Colonic mucosa (tissue), 4 donors: Measurements from ENCODE around the gene PANK4. TPM values are rescaled to one million over a fixed set of nuclear protein-coding genes. Genes with fewer than 3 reads are reported as not detected.
"Not testable (repeated sequence)": the region's sequence is repeated elsewhere in the genome, so short reads cannot be mapped to it uniquely, and the experiment has no call there.

Experiments
- DNase-seq: peaks from one replicate; pipeline ENCODE4 v3.0.0-alpha.2; 2020
- H3K27ac ChIP-seq: fragments of 200-600 bp; one replicate; pipeline ENCODE4 v1.8.0; 2021
- H3K27me3 ChIP-seq: fragments of 200-600 bp; one replicate; pipeline ENCODE4 v1.8.0; 2021
- H3K36me3 ChIP-seq: fragments of 200-600 bp; one replicate; pipeline ENCODE4 v1.8.0; 2021
- H3K4me1 ChIP-seq: fragments of 200-600 bp; one replicate; pipeline ENCODE4 v1.8.0; 2021; ENCODE audit warnings: mild to moderate bottlenecking
- H3K4me3 ChIP-seq: fragments of 200-600 bp; one replicate; pipeline ENCODE4 v1.8.0; 2021
- H3K9ac ChIP-seq, 2 donors: one replicate each; pipeline ENCODE4 v1.7.0; 2013; ENCODE audit warnings: control low read depth in 2 of 2, low read depth in 2 of 2, low read length in 2 of 2
- H3K9me3 ChIP-seq: fragments of 200-600 bp; one replicate; pipeline ENCODE4 v1.8.0; 2021
- CTCF ChIP-seq: fragments of 200-600 bp; IDR thresholded peaks from one replicate; pipeline ENCODE4 v1.8.0; 2022; ENCODE audit warnings: antibody characterized with exemption, mild to moderate bottlenecking
- intact Hi-C: fragments of 100-400 bp; cut with DNase I; formaldehyde crosslinking; loops from one replicate; pipeline ENCODE4 v1.14.1; 2022
- total RNA-seq, 2 donors: library from RNA; stranded (reverse); fragmentation: NEBNext Ultra II Directional in 1 of 2; extraction: Animal tissue kit (Norgen Biotek cat#: 25700) in 1 of 2; gene quantifications; one replicate each; pipeline ENCODE4 v1.2.1, GENCODE V29; 2021
- donor health status: healthy.
- donor health status: DM: no; HTN: no; CAD: no.
- donor health status: DM: no; HTN: no; CAD: no.

PANK4 gene
- total RNA-seq, 2 donors from 2014 or later = 27.0 to 42.0 TPM

- no peaks in the 10 kb centered on the region for H3K36me3 ChIP-seq
- H3K9me3 ChIP-seq = no peaks in the 10 kb centered on the region
- no peak for TF ChIP-seq CTCF
- H3K9ac ChIP-seq = no peak overlapping the region
- H3K4me3 ChIP-seq = no peak overlapping the region
- H3K27ac ChIP-seq = no peak overlapping the region
- DNase-seq = no peak
- no peaks in the 10 kb centered on the region for H3K27me3 ChIP-seq
- intact Hi-C loops = no loop called here
- H3K4me1 ChIP-seq = peaks cover 3% of the 10 kb centered on the region
These were observed 42.7 kb upstream of the PANK4 start for GRCh38 chr1:2569060-2569459.

GRCh38 chr1:2568187-2568816 is 41.9 kb upstream of the PANK4 start:
- H3K9ac ChIP-seq, H3K27ac ChIP-seq, H3K4me3 ChIP-seq, H3K27me3 ChIP-seq, H3K4me1 ChIP-seq, H3K9me3 ChIP-seq, H3K36me3 ChIP-seq, intact Hi-C loops, DNase-seq: not testable (repeated sequence)

- no peak for DNase-seq
These were observed 40.8 kb upstream of the PANK4 start for GRCh38 chr1:2567083-2567679.

DNA sequence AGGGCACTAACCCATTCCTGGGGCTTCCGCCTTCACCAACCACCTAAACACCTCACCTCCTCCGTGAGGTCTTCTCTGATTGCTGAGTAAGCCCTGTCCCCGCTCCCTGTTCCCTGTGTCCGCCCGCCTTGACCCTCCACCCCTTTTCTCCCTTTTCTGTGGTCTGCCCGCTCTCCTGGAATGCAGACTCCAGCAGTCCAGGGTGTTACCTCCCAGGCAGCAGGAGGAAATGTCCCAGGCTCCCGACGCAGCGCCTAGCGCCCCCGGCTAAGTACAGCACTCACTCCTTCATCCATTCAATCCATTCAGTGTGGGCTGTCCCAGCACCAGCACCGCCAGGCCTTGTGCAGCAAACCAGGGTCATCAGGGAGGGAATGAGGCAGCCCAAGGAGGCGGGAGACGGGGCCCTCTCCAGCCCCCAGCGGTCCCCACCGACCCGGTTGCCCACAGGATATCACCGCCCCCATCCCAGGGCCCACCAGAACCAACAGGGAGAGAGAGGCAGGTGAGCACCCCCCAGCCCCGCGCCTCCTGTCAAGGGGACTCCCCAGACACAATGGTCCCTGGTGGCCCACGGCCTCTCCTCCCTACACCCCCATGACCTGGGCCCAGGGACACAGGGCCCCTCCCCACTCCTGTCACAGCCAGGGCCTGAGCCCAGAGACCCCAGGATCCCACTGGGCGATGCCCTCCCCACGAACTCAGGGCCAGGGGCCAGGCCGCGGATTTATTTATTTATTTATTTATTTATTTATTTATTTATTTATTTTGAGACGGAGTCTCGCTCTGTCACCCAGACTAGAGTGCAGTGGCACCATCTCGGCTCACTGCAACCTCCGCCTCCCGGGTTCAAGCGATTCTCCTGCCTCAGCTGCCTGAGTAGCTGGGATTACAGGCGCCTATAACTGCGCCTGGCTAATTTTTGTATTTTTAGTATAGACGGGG is 40.0 kb upstream of the PANK4 start:
- no peaks in the 10 kb centered on the region for H3K27me3 ChIP-seq
- no peak overlapping the region for H3K4me3 ChIP-seq
- DNase-seq = no peak
- TF ChIP-seq CTCF = no peak
- no peaks in the 10 kb centered on the region for H3K36me3 ChIP-seq
- intact Hi-C loops = no loop called here
- peaks cover 3% of the 10 kb centered on the region for H3K4me1 ChIP-seq
- no peak overlapping the region for H3K27ac ChIP-seq
- no peaks in the 10 kb centered on the region for H3K9me3 ChIP-seq
- H3K9ac ChIP-seq = peak overlapping the region in 1 of 2 donors; percentile 4

More at GRCh38 chr1:2567083-2567679, 40.8 kb upstream of the PANK4 start:
- Histone ChIP-seq H3K36me3 (no peaks in the 10 kb centered on the region), H3K27ac (no peak overlapping the region), H3K9ac (no peak overlapping the region), H3K9me3 (no peaks in the 10 kb centered on the region), H3K4me1 (peaks cover 3% of the 10 kb centered on the region), H3K27me3 (no peaks in the 10 kb centered on the region), H3K4me3 (no peak overlapping the region)
- intact Hi-C loops = no loop called here
- no peak for TF ChIP-seq CTCF

DNA sequence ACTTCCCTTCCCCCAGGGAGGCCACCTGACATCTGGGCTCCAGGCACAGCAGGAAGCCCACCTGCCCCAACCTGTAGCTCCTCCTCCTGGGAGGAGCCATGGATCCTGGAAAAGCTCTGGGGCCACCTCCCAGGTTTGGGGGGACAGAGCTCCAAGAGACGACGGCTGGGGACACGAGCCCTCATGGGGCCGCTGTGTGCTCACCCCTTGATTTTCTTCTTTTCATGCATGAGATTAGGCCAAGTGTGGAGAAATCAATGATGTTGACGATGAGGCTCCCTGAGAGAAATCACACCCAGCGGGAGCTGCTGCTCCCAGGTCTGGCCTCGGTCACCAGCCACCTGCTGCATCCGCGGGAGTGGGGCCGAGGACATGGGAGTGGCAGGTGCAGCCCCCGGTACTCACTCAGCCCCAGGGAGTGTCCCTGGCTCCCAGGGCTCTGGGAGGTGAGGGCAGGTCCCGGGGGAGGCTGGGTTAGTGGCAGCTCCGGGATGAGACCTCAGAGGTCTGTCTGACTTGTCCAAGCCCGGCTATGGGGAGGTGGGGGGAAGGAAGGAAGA is 38.5 kb upstream of the PANK4 start:
- TF ChIP-seq CTCF = no peak
- intact Hi-C loops = no loop called here
- H3K27ac ChIP-seq = no peak overlapping the region

More for the DNA sequence above, 38.5 kb upstream of the PANK4 start:
- peak overlapping the region in 1 of 2 donors; percentile 71 for H3K9ac ChIP-seq
- no peaks in the 10 kb centered on the region for H3K27me3 ChIP-seq
- no peak for DNase-seq
- no peak overlapping the region for H3K4me3 ChIP-seq
- H3K36me3 ChIP-seq = no peaks in the 10 kb centered on the region
- no peaks in the 10 kb centered on the region for H3K9me3 ChIP-seq
- peaks cover 3% of the 10 kb centered on the region for H3K4me1 ChIP-seq
